Measurements from ENCODE around the gene GLYATL3. TPM values are rescaled to one million over a fixed set of nuclear protein-coding genes. Genes with fewer than 3 reads are reported as not detected.

The GLYATL3 gene
- total RNA-seq, 4 donors from 2014 or later = not detected

DNA sequence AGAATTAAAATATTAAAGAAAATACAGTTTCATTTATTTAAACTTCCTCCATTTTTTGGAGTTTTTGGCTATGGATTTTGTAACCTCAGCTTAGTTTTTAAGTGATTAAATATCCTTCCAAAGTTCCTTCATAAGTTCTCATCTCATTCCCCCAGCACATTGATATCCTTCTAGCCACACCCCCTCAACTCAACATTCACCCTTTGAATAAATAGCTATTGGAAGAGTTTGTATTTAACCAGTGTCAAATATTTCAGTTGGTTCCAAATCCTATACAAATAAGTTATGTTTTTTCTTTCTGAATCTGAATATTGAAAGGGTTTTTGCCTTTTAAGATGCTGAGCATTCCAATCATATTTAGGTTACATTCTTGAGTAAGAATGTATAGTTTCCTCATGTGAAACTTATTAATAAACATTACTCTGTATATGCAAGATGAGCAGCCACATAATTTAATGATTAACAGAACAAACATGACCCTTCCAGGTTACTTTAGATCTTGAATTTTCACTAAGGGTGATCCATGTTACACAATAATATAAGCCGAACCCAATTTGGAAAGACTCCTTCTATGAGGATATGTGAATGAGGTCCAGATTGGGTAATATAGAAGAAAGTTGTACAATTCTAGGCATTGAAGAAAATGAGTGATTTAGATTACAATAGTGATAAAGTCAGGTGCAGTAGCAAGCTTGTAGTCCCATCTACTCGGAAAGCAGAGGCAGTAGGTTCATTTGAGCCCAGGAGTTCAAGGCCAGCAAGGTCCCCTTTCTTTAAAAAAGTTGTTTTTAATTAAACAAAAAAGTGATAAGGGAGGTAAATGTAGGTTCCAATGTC is 13.6 kb downstream of the GLYATL3 start:
- in situ Hi-C loops (cut with MboI; ENCODE audit: low sequenced_read_pairs in 4 of 4) (no loop called here), intact Hi-C loops (cut with DNase I; ENCODE audit: low total_unique reads) (no loop called here)
- ATAC-seq = no peak
- H3K9me3 ChIP-seq = no peaks in the 10 kb centered on the region
- no peak for TF ChIP-seq POLR2A (IDR thresholded peaks at IDR 0.05)
- TF ChIP-seq, protein P1, sequence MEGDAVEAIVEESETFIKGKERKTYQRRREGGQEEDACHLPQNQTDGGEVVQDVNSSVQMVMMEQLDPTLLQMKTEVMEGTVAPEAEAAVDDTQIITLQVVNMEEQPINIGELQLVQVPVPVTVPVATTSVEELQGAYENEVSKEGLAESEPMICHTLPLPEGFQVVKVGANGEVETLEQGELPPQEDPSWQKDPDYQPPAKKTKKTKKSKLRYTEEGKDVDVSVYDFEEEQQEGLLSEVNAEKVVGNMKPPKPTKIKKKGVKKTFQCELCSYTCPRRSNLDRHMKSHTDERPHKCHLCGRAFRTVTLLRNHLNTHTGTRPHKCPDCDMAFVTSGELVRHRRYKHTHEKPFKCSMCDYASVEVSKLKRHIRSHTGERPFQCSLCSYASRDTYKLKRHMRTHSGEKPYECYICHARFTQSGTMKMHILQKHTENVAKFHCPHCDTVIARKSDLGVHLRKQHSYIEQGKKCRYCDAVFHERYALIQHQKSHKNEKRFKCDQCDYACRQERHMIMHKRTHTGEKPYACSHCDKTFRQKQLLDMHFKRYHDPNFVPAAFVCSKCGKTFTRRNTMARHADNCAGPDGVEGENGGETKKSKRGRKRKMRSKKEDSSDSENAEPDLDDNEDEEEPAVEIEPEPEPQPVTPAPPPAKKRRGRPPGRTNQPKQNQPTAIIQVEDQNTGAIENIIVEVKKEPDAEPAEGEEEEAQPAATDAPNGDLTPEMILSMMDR (IDR thresholded peaks at IDR 0.05 in 4 of 5, conservative IDR thresholded peaks at IDR 0.05 in 1 of 5) = no peak
- DNase-seq = no peak
- no peaks in the 10 kb centered on the region for H3K27me3 ChIP-seq
- no peak overlapping the region for H3K4me3 ChIP-seq
- H3K36me3 ChIP-seq = no peaks in the 10 kb centered on the region
- H3K27ac ChIP-seq = no peak overlapping the region
- no peaks in the 10 kb centered on the region for H3K4me1 ChIP-seq

DNA sequence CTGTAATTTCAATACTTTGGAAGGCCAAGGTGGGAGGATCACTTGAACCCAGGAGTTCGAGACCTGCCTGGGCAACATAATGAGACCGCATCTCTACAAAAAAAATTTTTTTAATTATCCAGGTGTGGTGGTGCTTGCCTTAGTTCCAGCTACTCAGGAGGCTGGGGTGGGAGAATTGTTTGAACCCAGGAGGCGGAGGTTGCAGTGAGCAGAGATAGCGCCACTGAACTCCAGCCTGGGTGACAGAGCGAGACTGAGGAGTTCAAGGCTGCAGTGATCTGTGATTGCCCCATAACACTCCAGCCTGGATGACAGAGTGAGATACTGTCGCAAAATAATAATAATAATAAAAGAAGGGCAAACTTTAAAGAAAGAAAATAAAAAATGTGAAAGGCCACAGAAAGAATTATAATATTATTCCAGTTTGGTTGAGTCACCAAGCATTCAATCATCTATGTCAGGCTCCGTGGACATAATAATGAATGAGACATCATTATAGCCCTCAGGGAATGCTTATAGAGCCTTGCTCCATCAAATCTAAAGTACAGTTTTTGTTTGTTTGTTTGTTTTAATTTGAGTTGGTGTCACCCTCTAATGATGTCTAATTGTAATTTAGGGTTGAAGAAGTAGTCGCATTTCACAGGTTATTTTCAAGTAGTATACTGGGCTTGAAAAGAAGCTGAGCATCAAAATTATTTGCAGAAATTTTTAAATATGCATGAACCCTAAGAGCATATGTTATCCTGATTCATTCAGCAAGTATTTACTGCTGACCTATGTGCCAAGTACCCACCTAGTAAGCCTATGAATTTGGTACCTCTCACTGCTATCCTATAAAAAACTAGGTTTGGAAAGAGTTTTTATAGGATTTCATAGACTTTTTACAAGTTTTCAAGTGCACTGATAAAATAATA is 15.1 kb downstream of the GLYATL3 start:
- no peak for TF ChIP-seq POLR2A (IDR thresholded peaks at IDR 0.05)
- TF ChIP-seq, protein P1 (IDR thresholded peaks at IDR 0.05 in 4 of 5, conservative IDR thresholded peaks at IDR 0.05 in 1 of 5) = no peak
- no peak overlapping the region for H3K27ac ChIP-seq
- ATAC-seq = no peak
- in situ Hi-C loops (cut with MboI; ENCODE audit: low sequenced_read_pairs in 4 of 4) (no loop called here), intact Hi-C loops (cut with DNase I; ENCODE audit: low total_unique reads) (no loop called here)
- DNase-seq = no peak
- no peaks in the 10 kb centered on the region for H3K9me3 ChIP-seq
- no peak overlapping the region for H3K4me3 ChIP-seq
- no peaks in the 10 kb centered on the region for H3K36me3 ChIP-seq
- H3K4me1 ChIP-seq = no peaks in the 10 kb centered on the region
- H3K27me3 ChIP-seq = no peaks in the 10 kb centered on the region

DNA sequence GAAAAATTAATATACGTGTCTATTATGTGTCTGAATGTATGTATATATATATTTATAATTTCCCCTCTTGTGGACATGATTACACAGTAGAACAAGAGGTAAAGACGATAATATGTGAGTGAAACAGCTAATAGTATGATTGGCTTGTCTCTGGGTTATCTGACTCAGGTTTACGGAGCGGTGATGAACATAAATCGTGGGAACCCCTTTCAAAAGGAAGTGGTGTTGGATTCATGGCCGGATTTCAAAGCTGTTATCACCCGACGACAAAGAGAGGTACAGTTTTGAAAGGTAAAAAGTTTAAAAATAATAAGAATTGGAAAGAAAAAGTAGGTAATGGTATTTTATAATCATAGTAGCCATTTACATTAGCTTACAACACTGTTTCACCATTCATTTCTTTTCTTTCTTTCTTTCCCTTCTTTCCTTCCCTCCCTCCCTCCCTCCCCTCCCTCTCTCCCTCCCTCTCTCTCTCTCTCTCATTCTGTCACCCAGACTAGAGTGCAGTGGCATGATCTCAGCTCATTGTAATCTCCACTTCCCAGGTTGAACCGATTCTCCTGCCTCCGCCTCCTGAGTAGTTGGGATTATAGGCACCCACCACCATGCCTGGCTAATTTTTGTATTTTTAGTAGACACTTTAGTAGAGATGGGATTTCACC is 15.9 kb downstream of the GLYATL3 start:
- H3K9me3 ChIP-seq = no peaks in the 10 kb centered on the region
- TF ChIP-seq, protein P1 (IDR thresholded peaks at IDR 0.05 in 4 of 5, conservative IDR thresholded peaks at IDR 0.05 in 1 of 5) = no peak
- TF ChIP-seq POLR2A (IDR thresholded peaks at IDR 0.05) = no peak
- no peaks in the 10 kb centered on the region for H3K4me1 ChIP-seq
- DNase-seq = no peak
- in situ Hi-C loops (cut with MboI; ENCODE audit: low sequenced_read_pairs in 4 of 4) (no loop called here), intact Hi-C loops (cut with DNase I; ENCODE audit: low total_unique reads) (no loop called here)
- H3K27ac ChIP-seq = no peak overlapping the region
- ATAC-seq = no peak
- H3K27me3 ChIP-seq = no peaks in the 10 kb centered on the region
- H3K4me3 ChIP-seq = no peak overlapping the region
- no peaks in the 10 kb centered on the region for H3K36me3 ChIP-seq

DNA sequence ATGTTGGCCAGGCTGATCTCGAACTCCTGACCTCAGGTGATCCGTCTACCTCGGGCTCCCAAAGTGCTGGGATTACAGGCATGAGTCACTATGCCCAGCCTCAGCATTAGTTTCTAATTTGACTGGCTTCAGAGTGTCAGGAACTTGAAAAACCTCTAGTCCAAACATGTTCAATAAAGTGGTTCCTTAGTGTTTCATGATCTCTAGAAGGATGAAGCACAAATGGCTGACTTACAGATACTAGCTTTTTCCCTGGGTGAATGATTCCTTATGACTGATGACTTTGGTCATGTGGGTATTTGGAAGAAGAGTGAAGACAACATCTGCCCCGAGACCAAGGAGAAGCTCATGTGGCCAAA is 16.4 kb downstream of the GLYATL3 start:
- no peak for DNase-seq
- no peaks in the 10 kb centered on the region for H3K9me3 ChIP-seq
- no peaks in the 10 kb centered on the region for H3K36me3 ChIP-seq
- no peaks in the 10 kb centered on the region for H3K27me3 ChIP-seq
- H3K4me1 ChIP-seq = no peaks in the 10 kb centered on the region
- no peak for ATAC-seq
- H3K27ac ChIP-seq = no peak overlapping the region
- intact Hi-C loops (cut with DNase I; ENCODE audit: low total_unique reads) = no loop called here
- in situ Hi-C loops (cut with MboI; ENCODE audit: low sequenced_read_pairs in 4 of 4) = no loop called here
- no peak for TF ChIP-seq POLR2A (IDR thresholded peaks at IDR 0.05)
- H3K4me3 ChIP-seq = no peak overlapping the region

DNA sequence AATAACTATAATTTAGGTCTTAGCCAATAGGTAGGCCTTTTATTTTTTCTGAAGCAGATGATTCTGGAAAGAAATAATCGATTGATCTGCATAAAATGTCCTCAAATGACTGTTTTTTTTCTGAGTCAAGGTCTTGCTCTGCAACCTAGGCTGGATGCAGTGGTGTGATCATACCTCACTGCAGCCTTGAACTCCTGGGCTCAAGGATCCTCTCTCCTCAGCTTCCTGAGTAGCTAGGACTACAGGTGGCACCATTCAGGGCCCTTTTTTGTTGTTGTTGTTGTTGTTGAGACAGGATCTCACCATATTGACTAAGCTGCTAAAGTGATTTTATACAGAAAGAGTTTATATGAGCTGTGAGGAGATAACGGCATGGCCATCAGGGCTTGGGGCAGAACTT is 18.2 kb downstream of the GLYATL3 start:
- Histone ChIP-seq H3K9me3 (no peaks in the 10 kb centered on the region), H3K36me3 (no peaks in the 10 kb centered on the region), H3K27me3 (no peaks in the 10 kb centered on the region), H3K4me3 (no peak overlapping the region), H3K27ac (no peak overlapping the region), H3K4me1 (no peaks in the 10 kb centered on the region)
- intact Hi-C loops (cut with DNase I; ENCODE audit: low total_unique reads) (no loop called here), in situ Hi-C loops (cut with MboI; ENCODE audit: low sequenced_read_pairs in 4 of 4) (no loop called here)
- TF ChIP-seq, protein P1 (IDR thresholded peaks at IDR 0.05 in 4 of 5, conservative IDR thresholded peaks at IDR 0.05 in 1 of 5) = no peak
- TF ChIP-seq POLR2A (IDR thresholded peaks at IDR 0.05) = no peak
- DNase-seq = no peak
- ATAC-seq = no peak
